ENCODE measurements around the gene NTM. TPM values are rescaled to one million over a fixed set of nuclear protein-coding genes. Genes with fewer than 3 reads are reported as not detected.

Gene NTM
- total RNA-seq, 1 experiment from 2014 or later: 8.6 TPM

DNA sequence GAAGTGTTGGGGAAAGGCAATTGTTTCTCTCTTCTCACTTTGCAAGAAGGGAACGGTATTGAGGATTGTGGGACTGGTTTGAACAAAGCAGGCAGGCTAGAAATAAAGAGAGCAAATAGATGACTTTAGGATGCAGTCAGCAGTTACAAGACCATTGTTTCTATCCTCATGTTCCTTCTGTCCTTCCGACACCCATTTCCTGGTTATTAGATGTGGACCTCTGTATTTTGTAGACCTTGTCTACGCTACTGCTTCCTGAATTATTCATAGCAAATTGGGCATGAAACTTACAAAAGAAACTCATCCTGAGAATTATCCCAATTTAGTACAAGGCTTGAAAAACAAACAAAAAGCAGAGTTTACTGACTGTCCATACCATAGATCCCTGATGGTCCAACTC is 656.3 kb downstream of the NTM start:
- peaks cover 58% of the 10 kb centered on the region for H3K4me1 ChIP-seq (ENCODE audit: insufficient read depth, low read length, poor library complexity, severe bottlenecking)
- intact Hi-C loops (cut with micrococcal nuclease; ENCODE audit: unreplicated experiment): loop anchor here (5.0 kb wide), 1 partner anchor 329 kb away; no protein-coding TSS in a partner anchor
- no peak overlapping the region for H3K4me3 ChIP-seq (ENCODE audit: low read depth, low read length, poor library complexity, severe bottlenecking)
- H3K27me3 ChIP-seq (replicated peaks; ENCODE audit: insufficient read depth, low read depth, low read length, poor library complexity): no peaks in the 10 kb centered on the region
- ChIA-PET POLR2A (ENCODE audit: low non-redundant PET) (no interaction called here), CTCF (no interaction called here)
- TF ChIP-seq, protein P1, sequence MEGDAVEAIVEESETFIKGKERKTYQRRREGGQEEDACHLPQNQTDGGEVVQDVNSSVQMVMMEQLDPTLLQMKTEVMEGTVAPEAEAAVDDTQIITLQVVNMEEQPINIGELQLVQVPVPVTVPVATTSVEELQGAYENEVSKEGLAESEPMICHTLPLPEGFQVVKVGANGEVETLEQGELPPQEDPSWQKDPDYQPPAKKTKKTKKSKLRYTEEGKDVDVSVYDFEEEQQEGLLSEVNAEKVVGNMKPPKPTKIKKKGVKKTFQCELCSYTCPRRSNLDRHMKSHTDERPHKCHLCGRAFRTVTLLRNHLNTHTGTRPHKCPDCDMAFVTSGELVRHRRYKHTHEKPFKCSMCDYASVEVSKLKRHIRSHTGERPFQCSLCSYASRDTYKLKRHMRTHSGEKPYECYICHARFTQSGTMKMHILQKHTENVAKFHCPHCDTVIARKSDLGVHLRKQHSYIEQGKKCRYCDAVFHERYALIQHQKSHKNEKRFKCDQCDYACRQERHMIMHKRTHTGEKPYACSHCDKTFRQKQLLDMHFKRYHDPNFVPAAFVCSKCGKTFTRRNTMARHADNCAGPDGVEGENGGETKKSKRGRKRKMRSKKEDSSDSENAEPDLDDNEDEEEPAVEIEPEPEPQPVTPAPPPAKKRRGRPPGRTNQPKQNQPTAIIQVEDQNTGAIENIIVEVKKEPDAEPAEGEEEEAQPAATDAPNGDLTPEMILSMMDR (conservative IDR thresholded peaks at IDR 0.05; ENCODE audit: low read depth, low read length): no peak
- TF ChIP-seq EZH2 (IDR thresholded peaks at IDR 0.05; ENCODE audit: borderline replicate concordance, low read depth, low read length, poor library complexity, severe bottlenecking): no peak
- DNase-seq (ENCODE audit: low spot score): peak; percentile 76
- peak overlapping the region; percentile 60 for H3K27ac ChIP-seq (ENCODE audit: low read depth, low read length, poor library complexity, severe bottlenecking)
- BruUV-seq (replicated peaks): no TSS peak
- H3K9me3 ChIP-seq (ENCODE audit: low read depth, low read length, poor library complexity, severe bottlenecking): no peaks in the 10 kb centered on the region
- no peaks in the 10 kb centered on the region for H3K36me3 ChIP-seq (ENCODE audit: insufficient read depth, low read length, poor library complexity, severe bottlenecking)

DNA sequence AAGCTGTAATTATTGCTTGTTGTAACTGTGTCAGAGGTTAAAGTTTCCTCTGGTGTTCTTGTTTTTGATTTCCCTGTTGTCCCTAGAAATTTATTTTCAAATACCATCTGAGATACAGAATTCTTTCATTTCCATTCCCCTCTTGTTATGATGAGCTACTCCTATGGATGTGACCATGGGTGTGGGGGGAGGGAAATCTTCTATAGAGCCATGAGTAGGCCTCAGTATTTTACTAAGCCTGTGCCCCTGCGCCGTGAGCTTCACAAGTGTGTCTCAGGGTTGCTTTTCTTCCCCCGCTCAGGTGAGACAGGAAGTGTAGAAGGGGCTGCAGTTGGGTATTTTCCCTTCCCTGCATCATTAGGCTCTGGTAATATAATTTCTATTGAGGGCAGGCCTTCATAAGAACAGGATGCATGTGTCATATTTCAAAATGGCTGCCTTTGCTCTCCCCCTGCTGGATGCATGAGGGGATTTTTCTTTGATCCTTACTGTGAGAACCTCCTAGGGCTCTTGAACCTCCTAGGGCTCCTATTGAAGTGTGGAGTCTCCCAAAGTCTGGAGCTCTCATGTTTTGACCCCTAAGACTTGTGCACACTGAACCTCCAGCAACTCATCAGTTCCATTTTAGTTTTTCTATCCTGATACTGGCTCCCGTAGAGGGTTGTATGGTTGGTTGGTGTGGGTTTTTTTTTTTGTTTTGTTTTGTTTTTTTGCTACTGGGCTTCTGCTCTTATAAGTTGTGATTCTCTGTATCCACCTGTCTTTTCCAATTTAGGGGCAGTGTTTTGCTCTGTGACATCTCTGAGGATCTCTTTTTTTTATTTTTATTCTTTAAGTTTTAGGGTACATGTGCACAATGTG is 658.2 kb downstream of the NTM start:
- no TSS peak for BruUV-seq (replicated peaks)
- peak; percentile 90 for DNase-seq (ENCODE audit: low spot score)
- Histone ChIP-seq H3K36me3 (ENCODE audit: insufficient read depth, low read length, poor library complexity, severe bottlenecking) (no peaks in the 10 kb centered on the region), H3K4me1 (ENCODE audit: insufficient read depth, low read length, poor library complexity, severe bottlenecking) (peaks cover 54% of the 10 kb centered on the region), H3K27me3 (replicated peaks; ENCODE audit: insufficient read depth, low read depth, low read length, poor library complexity) (no peaks in the 10 kb centered on the region), H3K4me3 (ENCODE audit: low read depth, low read length, poor library complexity, severe bottlenecking) (no peak overlapping the region), H3K9me3 (ENCODE audit: low read depth, low read length, poor library complexity, severe bottlenecking) (no peaks in the 10 kb centered on the region), H3K27ac (ENCODE audit: low read depth, low read length, poor library complexity, severe bottlenecking) (peak overlapping the region; percentile 60)
- intact Hi-C loops (cut with micrococcal nuclease; ENCODE audit: unreplicated experiment): loop anchor here (1.0 to 5.0 kb wide), 3 partner anchors 114 to 331 kb away; no protein-coding TSS in a partner anchor
- ChIA-PET CTCF (interaction anchor here (0.7 to 1.2 kb wide), 3 partner anchors 116 to 341 kb away, joined by 3 to 4 read pairs (median 3); no protein-coding TSS in a partner anchor), POLR2A (ENCODE audit: low non-redundant PET) (no interaction called here)
- TF ChIP-seq EZH2 (IDR thresholded peaks at IDR 0.05; ENCODE audit: borderline replicate concordance, low read depth, low read length, poor library complexity, severe bottlenecking): no peak
- TF ChIP-seq, protein P1 (conservative IDR thresholded peaks at IDR 0.05; ENCODE audit: low read depth, low read length): peak; percentile 78

DNA sequence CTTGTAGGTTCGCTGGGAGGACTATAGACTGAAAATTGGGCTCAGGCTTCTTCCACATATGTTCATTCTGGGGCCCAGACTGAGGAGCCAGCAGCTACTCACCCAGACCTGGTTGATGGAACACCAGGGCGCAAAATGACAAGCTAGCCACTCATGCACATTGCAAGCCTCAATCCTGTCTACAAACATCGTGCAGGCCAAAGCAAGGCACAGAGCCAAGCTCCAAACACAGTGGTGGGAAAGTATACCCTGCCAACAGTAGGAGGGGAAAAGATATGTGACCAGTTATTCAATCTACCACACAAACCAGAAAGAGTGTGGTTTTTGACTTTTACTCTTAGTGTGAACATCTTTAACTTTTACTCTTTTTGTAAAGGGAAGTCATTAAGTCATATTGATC is 660.5 kb downstream of the NTM start:
- CTCF ChIA-PET: no interaction called here
- intact Hi-C loops (cut with micrococcal nuclease; ENCODE audit: unreplicated experiment): no loop called here
- H3K27ac ChIP-seq (ENCODE audit: low read depth, low read length, poor library complexity, severe bottlenecking): no peak overlapping the region
- POLR2A ChIA-PET (ENCODE audit: low non-redundant PET): no interaction called here
- no peaks in the 10 kb centered on the region for H3K27me3 ChIP-seq (replicated peaks; ENCODE audit: insufficient read depth, low read depth, low read length, poor library complexity)
- peaks cover 3% of the 10 kb centered on the region for H3K9me3 ChIP-seq (ENCODE audit: low read depth, low read length, poor library complexity, severe bottlenecking)
- no TSS peak for BruUV-seq (replicated peaks)
- no peaks in the 10 kb centered on the region for H3K36me3 ChIP-seq (ENCODE audit: insufficient read depth, low read length, poor library complexity, severe bottlenecking)
- DNase-seq (ENCODE audit: low spot score): no peak
- H3K4me1 ChIP-seq (ENCODE audit: insufficient read depth, low read length, poor library complexity, severe bottlenecking): peaks cover 46% of the 10 kb centered on the region
- no peak for TF ChIP-seq EZH2 (IDR thresholded peaks at IDR 0.05; ENCODE audit: borderline replicate concordance, low read depth, low read length, poor library complexity, severe bottlenecking)
- TF ChIP-seq, protein P1 (conservative IDR thresholded peaks at IDR 0.05; ENCODE audit: low read depth, low read length): no peak
- H3K4me3 ChIP-seq (ENCODE audit: low read depth, low read length, poor library complexity, severe bottlenecking): no peak overlapping the region
